Occipital lobe (tissue), 2 donors: ENCODE results near the gene IMPDH1. TPM values are rescaled to one million over a fixed set of nuclear protein-coding genes. Genes with fewer than 3 reads are reported as not detected.

Experiments used
- small RNA-seq: library from RNA; depleted of rRNA; stranded (forward); fragments of <200 nt; gene quantifications from one replicate; pipeline ENCODE3, GENCODE V24; 2014
- total RNA-seq: library from RNA; depleted of rRNA; stranded (reverse); fragments of >200 nt; gene quantifications from one replicate; pipeline ENCODE4 v1.2.3, GENCODE V29; 2014

IMPDH1 gene
- total RNA-seq, 1 donor from 2014 or later = 27.0 TPM

Small RNAs within 50 kb of the gene (small RNA-seq; reads per million reads assigned to genes)
- gene AC010655.1 (not detected), gene RNU7-27P (not detected), gene RNU7-54P (not detected)

Other genes starting within 250 kb of the IMPDH1 start
- not detected for gene LEP, start 168.7 kb downstream of the IMPDH1 start, total RNA-seq
- 12.5 TPM for gene RBM28, start 66.1 kb downstream of the IMPDH1 start, total RNA-seq
- gene PRRT4, start 48.3 kb downstream of the IMPDH1 start, total RNA-seq = 2.7 TPM
- gene HILPDA, start 45.9 kb upstream of the IMPDH1 start, total RNA-seq = 27.5 TPM
- gene METTL2B, start 66.8 kb upstream of the IMPDH1 start, total RNA-seq = 33.1 TPM